Measurements from ENCODE around the gene FUCA1. TPM values are rescaled to one million over a fixed set of nuclear protein-coding genes. Genes with fewer than 3 reads are reported as not detected.
"Not testable (repeated sequence)": the region's sequence is repeated elsewhere in the genome, so short reads cannot be mapped to it uniquely, and the experiment has no call there.

FUCA1 gene
- total and polyA plus RNA-seq, 2 experiments from 2014 or later = 11.5 to 13.3 TPM

GRCh38 chr1:23805025-23805424, 63.1 kb downstream of the FUCA1 start:
- Histone ChIP-seq H3K4me1 (ENCODE audit: insufficient read depth) (no peaks in the 10 kb centered on the region), H3K27ac (no peak overlapping the region), H3K4me3 (no peak overlapping the region), H4K20me1 (ENCODE audit: insufficient read depth) (no peaks in the 10 kb centered on the region), H3K36me3 (ENCODE audit: low read depth) (no peaks in the 10 kb centered on the region), H3F3A (ENCODE audit: insufficient read depth) (0 out of 2 replicates have a peak, but pooled peaks cover 4% of the 10 kb centered on the region), H3K9me2 (ENCODE audit: insufficient read depth) (no peaks in the 10 kb centered on the region), H3K79me2 (ENCODE audit: insufficient read depth) (no peaks in the 10 kb centered on the region), H3K27me3 (replicated peaks; ENCODE audit: insufficient read depth) (no peaks in the 10 kb centered on the region), H3K9me3 (ENCODE audit: low read depth) (no peaks in the 10 kb centered on the region), H3K4me2 (ENCODE audit: unreplicated experiment) (no peak overlapping the region), H2AFZ (no peak overlapping the region), H3K9ac (no peak overlapping the region)
- TF ChIP-seq EZH2phosphoT487 (IDR thresholded peaks at IDR 0.05; ENCODE audit: insufficient read depth, low read depth) (no peak), EZH2 (IDR thresholded peaks at IDR 0.05; ENCODE audit: insufficient read depth, poor library complexity, severe bottlenecking) (no peak)
- 53 to 59% methylated on average over 2 of the region's 2 CpGs for WGBS, 2 experiments (ENCODE audit: low coverage in 1 of 2, low lambda C conversion rate in 2 of 2, missing lambda C conversion rate in 2 of 2)
- DNase-seq = no peak
- in situ Hi-C loops (cut with MboI) = no loop called here

- Histone ChIP-seq H3K27ac (no peak overlapping the region), H3K4me1 (ENCODE audit: insufficient read depth) (peaks cover 6% of the 10 kb centered on the region; the same call in 1 of the 2 replicates), H3K9ac (no peak overlapping the region), H3K4me2 (ENCODE audit: unreplicated experiment) (no peak overlapping the region), H3K4me3 (no peak overlapping the region), H3K36me3 (ENCODE audit: low read depth) (no peaks in the 10 kb centered on the region), H3K9me3 (ENCODE audit: low read depth) (no peaks in the 10 kb centered on the region), H3K9me2 (ENCODE audit: insufficient read depth) (no peaks in the 10 kb centered on the region), H3K27me3 (replicated peaks; ENCODE audit: insufficient read depth) (no peaks in the 10 kb centered on the region), H4K20me1 (ENCODE audit: insufficient read depth) (no peaks in the 10 kb centered on the region), H3F3A (ENCODE audit: insufficient read depth) (peaks cover 4% of the 10 kb centered on the region; the same call in 1 of the 2 replicates), H3K79me2 (ENCODE audit: insufficient read depth) (no peaks in the 10 kb centered on the region), H2AFZ (no peak overlapping the region)
- no peak for DNase-seq
- 75 to 76% methylated on average over 7 of the region's 7 CpGs for WGBS, 2 experiments (ENCODE audit: low coverage in 1 of 2, low lambda C conversion rate in 2 of 2, missing lambda C conversion rate in 2 of 2)
- TF ChIP-seq EZH2phosphoT487 (IDR thresholded peaks at IDR 0.05; ENCODE audit: insufficient read depth, low read depth) (no peak), EZH2 (IDR thresholded peaks at IDR 0.05; ENCODE audit: insufficient read depth, poor library complexity, severe bottlenecking) (no peak)
- in situ Hi-C loops (cut with MboI) = no loop called here
These were observed 63.8 kb downstream of the FUCA1 start for GRCh38 chr1:23804183-23804835.

- H3K4me3 ChIP-seq = no peak overlapping the region
- H4K20me1 ChIP-seq (ENCODE audit: insufficient read depth) = no peaks in the 10 kb centered on the region
- no peaks in the 10 kb centered on the region for H3K9me3 ChIP-seq (ENCODE audit: low read depth)
- TF ChIP-seq EZH2phosphoT487 (IDR thresholded peaks at IDR 0.05; ENCODE audit: insufficient read depth, low read depth) (no peak), EZH2 (IDR thresholded peaks at IDR 0.05; ENCODE audit: insufficient read depth, poor library complexity, severe bottlenecking) (no peak)
- no peak overlapping the region for H3K27ac ChIP-seq
- H3K4me2 ChIP-seq (ENCODE audit: unreplicated experiment) = no peak overlapping the region
- peaks cover 7% of the 10 kb centered on the region; the same call in 1 of the 2 replicates for H3K4me1 ChIP-seq (ENCODE audit: insufficient read depth)
- WGBS, 2 experiments (ENCODE audit: low coverage in 1 of 2, low lambda C conversion rate in 2 of 2, missing lambda C conversion rate in 2 of 2) = 86 to 91% methylated on average over 5 of the region's 5 CpGs
- no peak for DNase-seq
- no peaks in the 10 kb centered on the region for H3K79me2 ChIP-seq (ENCODE audit: insufficient read depth)
- no peaks in the 10 kb centered on the region for H3K27me3 ChIP-seq (replicated peaks; ENCODE audit: insufficient read depth)
- in situ Hi-C loops (cut with MboI) = no loop called here
- no peak overlapping the region for H2AFZ ChIP-seq
- H3K36me3 ChIP-seq (ENCODE audit: low read depth) = no peaks in the 10 kb centered on the region
- H3F3A ChIP-seq (ENCODE audit: insufficient read depth) = peaks cover 4% of the 10 kb centered on the region; the same call in 1 of the 2 replicates
- no peaks in the 10 kb centered on the region for H3K9me2 ChIP-seq (ENCODE audit: insufficient read depth)
- H3K9ac ChIP-seq = no peak overlapping the region
These were observed 64.4 kb downstream of the FUCA1 start for GRCh38 chr1:23803674-23804073.

- H3K4me2 ChIP-seq (ENCODE audit: unreplicated experiment); H3K36me3 ChIP-seq (ENCODE audit: low read depth); H3F3A ChIP-seq (ENCODE audit: insufficient read depth); H3K79me2 ChIP-seq (ENCODE audit: insufficient read depth); H3K9ac ChIP-seq; H3K9me3 ChIP-seq (ENCODE audit: low read depth); H3K4me3 ChIP-seq; H3K27ac ChIP-seq; H4K20me1 ChIP-seq (ENCODE audit: insufficient read depth); H3K27me3 ChIP-seq (replicated peaks; ENCODE audit: insufficient read depth); H3K9me2 ChIP-seq (ENCODE audit: insufficient read depth); H2AFZ ChIP-seq; in situ Hi-C loops (cut with MboI); DNase-seq; H3K4me1 ChIP-seq (ENCODE audit: insufficient read depth): not testable (repeated sequence)
- WGBS, 2 experiments (ENCODE audit: low coverage in 1 of 2, low lambda C conversion rate in 2 of 2, missing lambda C conversion rate in 2 of 2) = 90 to 100% methylated on average over 3 to 7 of the region's 7 CpGs
These were observed 65.2 kb downstream of the FUCA1 start for GRCh38 chr1:23802809-23803342.
